HG02610 (cell line): ENCODE data around the gene GATAD1.
"Not testable (repeated sequence)": the region's sequence is repeated elsewhere in the genome, so short reads cannot be mapped to it uniquely, and the experiment has no call there.

ENCODE experiments used
- ATAC-seq: cut with Tn5 transposase; IDR thresholded peaks from one replicate; pipeline ENCODE4 v1.9.1; 2021; ENCODE audit warnings: mild to moderate bottlenecking, moderate library complexity; ENCODE audit not compliant: unreplicated experiment

The GATAD1 gene, protein sequence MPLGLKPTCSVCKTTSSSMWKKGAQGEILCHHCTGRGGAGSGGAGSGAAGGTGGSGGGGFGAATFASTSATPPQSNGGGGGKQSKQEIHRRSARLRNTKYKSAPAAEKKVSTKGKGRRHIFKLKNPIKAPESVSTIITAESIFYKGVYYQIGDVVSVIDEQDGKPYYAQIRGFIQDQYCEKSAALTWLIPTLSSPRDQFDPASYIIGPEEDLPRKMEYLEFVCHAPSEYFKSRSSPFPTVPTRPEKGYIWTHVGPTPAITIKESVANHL

DNA sequence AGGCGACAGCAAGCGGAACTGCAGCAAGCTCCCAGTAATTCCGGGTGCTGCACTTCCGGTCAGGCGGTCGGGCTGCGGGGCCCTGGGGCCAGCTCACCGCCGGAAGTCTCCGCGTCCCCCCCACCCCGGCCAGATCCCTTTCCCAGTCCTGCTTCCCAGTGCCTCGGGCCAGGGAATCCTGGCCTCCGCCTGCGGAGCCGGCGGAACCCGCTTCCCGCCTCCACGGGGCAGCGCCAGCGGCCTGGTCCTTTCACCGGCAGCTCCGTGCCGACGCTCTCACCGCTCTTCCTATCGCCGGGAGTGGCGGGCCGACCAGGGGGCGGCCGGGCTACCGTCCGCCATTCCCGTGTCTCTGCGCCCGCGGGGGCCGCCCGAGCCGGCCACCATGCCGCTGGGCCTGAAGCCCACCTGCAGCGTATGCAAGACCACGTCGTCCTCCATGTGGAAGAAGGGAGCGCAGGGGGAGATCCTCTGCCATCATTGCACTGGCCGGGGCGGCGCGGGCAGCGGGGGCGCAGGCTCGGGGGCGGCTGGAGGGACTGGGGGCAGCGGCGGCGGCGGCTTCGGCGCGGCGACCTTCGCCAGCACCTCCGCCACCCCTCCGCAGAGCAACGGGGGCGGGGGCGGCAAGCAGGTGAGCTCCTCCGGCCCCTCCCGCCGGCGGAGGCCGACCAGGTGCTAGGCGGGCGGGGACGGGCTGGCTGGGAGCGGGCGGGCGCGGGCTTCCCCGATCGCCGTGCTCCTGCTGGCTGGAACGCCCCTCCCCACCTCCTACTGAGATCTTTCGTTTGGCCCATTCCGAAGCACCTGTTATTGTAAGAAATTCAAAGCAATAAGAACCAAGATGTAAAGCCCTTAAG, at the start of gene GATAD1:
GATAD1 (plus strand) TSS at position 138 of the 860 bp plus-strand sequence; CDS start at position 386, 248 bp downstream.
- ATAC-seq = peak; percentile 88

DNA sequence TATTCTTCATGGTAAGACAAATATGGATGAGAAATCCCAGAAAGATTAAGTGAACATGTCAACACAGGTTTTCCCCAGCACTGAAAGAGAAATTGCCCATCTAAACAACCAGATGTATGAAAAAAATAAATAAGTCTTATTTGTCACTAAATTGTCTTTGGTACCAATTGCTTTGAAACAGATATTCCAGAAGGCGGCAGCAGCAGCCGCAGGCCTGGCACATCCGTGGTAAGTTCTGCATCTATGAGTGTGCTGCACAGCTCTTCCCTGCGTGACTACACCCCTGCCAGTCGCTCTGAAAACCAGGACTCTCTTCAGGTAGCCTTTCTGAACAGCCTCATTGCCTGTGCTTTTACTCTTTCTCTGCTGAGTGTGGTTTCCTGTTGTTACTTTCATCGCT, 49.7 kb upstream of the GATAD1 start:
- ATAC-seq = no peak

DNA sequence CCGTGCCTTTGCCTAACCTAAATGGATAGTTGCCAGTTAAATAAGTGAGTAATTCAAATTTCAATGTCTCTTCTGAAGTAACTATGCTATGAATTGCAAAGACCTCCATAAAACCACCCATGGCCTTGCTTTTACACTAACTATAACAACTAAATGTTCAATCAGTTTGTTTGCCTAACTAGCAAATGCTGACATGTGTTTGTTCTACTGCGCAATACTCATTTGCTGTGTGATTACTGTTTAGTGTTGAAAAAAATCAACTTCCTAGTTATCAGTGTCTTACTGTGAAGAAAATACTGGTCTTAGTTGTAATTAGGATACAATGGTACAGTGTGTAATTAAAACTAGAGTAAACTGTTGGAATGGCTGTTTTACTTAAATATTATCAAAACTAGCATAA, 47.3 kb upstream of the GATAD1 start:
- no peak for ATAC-seq

DNA sequence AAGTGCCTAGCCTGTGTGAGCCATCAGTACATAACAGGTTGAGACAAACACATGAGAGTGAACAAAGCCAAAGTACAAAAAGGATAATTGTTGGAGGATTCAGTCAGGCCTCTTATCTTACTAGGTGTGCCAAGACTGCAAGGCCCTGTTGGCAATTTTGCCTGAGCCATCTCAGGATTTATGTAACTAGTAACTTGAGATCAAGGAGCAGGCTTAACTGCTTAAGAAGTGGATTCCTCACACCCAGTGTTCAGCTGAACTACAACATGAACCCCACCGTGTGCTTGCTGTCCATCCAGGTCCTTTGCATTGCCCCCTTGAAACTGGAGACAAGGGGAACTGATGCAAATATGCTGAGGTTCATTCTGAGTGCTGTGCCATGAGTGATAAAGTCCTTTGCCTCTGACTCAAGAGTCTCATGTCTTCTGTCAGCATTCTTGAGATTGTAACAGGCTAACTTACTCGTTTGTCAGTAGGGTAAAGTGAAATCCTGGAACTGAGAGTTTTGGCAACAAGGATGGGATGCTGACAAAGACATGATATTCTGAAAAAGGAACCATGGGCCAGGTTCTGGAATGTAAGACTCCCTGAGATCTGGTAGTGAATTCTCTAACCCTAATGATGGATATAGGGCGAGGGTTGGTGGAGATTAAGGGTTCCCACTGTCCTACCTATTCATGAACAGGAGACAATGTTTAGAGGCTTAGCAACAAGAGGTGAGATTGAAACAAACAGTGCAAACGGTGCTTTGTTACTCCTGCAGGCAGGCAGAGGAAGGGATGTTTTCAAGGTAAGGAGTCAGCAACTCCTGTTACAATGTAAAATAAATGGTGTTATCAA, 44.1 kb upstream of the GATAD1 start:
- ATAC-seq = no peak

DNA sequence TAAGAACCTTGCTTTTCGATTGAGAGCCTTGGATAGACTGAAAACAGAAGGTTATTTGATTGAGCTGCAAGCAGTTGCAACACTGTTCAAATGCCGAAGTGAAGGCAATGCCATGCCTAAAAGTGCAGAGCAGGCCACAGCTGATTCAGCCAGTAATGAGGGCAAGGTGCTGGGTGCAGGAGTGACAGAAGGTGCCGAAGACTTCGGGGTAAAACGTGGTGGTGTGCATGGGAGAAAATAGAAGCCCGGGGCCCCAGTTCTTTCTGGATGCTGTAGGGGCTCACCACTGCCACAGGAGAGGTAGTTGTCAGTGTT, 43.6 kb upstream of the GATAD1 start:
- ATAC-seq = no peak

DNA sequence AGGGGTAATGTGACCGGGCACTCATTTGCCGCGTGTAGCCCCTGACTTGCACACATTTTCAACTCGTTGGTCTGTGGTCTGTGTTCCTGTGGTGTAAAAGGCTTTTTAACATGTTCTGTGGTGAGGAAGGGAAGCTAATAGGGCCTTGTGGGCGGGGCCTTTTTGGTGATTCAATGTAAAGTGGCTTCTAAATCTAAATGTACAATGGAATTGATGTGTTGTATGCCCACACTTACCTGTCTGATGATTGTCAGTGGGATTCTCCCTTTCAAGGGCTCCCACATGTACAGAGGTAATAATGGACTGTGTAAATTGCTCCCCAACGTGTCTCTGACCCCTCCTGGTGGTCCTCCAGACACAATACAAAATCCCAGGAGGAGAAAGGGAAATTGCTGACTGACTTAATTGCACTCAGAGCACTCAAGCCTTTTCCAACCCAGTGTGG, 43.1 kb upstream of the GATAD1 start:
- no peak for ATAC-seq

DNA sequence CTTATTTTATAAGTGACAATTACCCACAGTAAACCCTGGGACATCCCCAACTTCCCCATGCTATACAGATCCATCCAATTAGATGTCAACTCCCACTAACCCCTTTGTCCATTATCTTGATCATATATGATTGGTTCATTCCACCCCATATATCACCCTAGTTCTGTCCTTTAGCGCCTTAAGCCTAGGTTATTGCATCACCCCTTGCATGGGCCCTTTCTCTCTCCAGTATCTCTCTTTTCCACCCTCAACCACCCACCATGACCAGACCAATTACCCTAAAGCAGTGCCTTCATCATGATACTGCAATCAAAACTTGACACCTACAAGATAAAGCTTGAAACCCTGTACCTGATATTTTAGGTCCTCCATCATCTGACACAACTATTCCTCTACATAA, 37.9 kb upstream of the GATAD1 start:
- no peak for ATAC-seq

DNA sequence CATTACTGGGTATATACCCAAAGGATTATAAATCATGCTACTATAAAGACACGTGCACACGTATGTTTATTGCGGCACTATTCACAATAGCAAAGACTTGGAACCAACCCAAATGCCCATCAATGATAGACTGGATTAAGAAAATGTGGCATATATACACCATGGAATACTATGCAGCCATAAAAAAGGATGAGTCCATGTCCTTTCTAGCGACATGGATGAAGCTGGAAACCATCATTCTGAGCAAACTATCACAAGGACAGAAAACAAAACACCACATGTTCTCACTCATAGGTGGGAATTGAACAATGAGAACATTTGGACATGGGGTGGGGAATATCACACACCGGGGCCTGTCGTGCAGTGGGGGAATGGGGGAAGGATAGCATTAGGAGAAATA, 37.1 kb upstream of the GATAD1 start:
- not testable (repeated sequence) for ATAC-seq

DNA sequence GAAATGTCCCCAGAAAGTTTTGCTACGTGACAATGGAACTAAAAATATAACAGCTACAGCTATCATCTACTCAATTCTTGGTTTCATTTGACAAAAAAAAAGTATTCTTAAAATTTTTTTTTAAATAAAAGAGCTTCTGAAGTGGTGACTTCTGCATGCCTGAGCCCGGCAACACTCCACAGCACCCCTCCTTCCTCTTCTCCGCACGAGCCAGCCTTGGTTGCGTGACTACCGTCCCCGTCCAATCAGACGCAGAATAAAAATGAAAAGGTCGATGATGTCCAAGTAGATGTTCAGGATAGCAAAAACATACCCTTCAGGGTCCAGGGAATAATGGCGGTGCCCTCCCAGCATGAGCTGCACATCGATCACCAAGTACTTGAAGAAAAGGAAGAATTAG, 34.5 kb upstream of the GATAD1 start:
- ATAC-seq = no peak

DNA sequence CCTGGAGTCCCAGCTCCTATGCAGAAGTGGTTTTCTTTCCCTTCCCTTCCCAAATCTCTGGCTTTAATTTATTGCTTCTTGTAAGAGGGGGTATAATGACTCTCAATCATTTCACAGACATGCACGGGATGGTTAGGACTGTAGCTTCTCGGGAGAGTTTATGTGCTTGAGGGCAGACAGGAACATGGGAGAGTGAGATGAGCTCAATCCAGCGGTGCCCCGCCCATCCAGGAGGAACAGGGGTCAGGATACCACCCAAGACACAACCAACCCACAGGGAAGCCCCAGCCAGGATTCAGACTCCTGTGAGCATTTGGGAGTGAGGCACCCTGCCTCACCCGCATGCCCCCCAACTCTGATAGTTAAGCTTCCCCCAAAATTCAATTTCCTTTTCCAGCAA, 33.7 kb upstream of the GATAD1 start:
- ATAC-seq = no peak

DNA sequence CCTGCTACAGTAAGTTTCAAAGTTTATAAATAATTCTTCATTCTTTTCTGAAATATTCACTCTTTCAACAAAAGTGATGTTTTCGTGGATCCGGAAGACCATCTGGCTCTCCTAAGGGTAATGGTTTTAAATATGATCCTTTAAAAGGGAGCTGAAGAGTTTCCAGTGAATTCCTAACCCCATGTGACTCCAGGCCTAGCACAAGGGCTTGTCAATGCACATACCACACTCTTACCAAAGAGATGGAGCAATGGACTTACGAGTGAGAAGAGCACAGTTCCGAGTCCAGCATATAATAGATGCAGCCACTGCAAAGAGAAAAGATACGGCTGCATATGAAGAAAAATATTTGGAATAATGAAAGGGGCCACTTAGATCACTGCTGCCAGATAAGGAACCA, 32.1 kb upstream of the GATAD1 start:
- ATAC-seq = no peak

DNA sequence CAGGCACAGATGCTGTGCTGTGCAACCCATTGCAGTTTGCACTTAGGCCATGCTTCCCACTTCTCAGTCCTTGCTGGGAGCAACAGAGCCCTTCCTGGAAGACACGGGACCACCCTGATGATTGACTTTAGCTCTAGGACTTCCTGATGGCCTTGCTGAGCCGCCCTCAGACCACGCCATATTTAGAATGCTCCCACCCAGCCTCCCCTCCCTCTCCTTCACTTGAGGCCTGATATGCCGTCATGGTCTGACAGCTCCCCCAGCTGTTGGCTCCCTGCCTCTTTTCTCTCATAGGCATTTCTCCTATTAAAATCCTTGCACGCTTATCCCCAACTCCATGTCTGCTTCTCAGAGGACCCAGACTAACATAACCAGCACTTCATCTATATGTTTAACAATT, 29.4 kb upstream of the GATAD1 start:
- no peak for ATAC-seq

DNA sequence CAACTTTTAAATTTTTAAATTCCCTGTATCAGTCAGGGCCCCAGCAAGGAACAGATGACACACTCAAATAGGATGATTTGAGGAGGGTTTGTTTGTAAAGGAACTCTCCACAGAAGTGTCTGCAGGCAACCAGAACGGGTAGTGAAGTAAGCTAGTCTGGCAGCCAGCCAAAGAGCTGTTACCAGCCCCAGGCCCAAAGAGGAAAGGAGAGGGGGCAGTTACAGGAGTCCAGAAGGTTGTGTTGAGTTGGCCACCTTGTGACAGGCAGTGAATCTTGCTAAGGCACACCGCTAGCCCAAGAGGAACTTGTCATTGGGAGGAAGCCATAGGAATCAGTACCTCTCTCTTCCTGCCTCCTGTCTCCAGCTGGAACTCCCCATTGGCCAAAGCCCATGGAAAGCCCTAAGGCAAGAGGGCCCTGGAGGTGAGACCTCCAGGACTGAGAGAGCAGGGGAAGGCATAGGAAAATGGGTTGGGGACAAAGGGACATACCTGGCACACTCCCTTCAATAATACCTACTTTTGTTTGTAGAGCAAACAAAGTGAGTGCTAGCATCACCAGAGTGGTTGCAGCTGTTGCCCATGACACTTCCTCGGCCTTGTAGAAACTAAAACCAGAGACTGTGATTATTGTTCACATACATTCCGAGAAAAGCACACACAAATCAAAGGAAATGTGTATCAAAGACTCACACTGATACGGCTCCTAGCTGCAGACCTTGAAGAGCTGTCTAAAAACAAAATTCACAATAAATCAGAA, 25.4 kb upstream of the GATAD1 start:
- no peak for ATAC-seq

DNA sequence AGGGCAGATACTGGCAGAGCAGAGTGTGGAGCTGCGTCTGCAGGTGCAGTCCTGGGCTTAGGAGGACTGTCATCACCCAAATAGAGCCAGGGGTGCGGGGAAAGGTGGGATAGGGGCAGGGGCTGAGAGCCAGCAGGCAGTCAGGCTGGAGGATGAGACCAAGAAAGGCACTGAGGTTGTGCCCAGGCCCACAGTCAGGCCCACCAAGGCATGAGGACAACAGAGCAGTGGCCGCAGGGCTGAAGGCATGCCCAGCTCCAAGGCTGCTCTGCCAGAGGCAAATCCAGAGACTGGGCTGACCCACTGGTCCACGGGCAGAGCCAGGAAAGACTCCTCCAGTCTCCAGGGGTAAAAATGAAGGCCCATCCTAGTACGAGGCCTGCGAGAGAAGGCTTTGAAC, 24.4 kb upstream of the GATAD1 start:
- ATAC-seq = no peak

DNA sequence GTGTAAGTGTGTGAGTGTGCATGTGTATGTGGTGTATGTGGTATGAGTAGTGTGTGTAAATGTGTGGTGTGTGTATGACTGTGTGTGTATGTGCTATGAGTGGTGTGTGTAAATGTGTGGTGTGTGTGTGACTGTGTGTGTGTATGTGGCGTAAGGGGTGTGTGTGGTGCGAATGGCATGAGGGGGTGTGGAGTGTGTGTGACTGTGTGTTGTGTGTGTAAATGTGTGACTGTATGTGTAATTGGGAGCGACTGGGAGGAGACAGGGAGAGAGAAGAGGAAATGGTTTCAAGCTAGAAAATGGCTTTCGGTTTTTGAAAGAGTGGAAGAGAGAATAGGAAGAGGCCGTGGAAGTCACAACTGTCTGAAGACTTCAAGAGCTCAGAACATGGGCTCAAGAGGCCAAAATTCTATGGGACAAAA, 23.6 kb upstream of the GATAD1 start:
- ATAC-seq = no peak

DNA sequence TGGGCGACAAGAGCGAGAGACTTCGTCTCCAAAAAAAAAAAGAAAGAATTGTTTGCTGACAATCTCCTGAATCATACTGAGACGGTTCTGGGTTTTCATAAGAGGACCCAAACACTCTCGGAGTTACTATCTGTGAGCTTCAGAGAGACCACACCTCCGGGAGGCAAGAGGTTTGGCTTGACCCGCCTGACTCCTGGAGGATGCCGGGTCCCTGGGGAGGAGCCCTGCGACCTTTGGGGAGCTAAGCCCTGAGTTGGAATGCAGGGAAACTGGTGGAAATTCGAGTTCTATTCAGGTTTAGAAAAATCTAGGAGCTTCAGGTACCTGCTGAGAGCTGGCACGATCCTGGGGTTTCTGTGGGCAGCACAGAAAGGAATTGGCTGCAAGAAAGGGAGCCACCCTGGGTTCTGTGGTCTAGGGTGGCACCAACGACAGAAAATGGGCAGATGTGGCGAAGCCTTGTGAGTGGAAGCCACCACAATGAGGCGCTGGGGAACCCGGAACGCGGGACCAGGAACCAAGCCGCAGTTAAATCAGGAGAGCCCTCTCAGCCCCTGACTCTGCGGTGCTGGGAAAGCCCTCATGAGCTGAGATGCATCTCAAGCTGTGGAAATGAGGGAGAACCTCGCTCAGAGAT, 21.9 kb upstream of the GATAD1 start:
- no peak for ATAC-seq

DNA sequence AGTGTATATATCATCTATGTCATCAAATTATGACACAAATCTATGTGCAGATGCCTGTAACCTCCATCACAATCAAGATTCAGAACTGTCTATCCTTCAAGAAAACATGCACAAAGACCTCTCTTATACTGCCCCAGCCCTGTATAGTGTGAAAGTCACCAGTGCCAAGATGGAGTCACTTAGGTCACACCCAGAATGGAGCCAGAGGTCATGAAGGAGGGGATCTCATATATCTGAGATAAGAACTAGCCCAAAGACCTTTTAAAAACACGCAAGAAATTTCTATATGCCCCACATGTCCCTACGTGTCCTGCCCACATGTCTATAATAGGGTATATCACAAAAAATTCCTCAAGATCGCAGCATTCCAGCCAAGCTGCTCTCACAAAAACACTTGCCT, 20.1 kb upstream of the GATAD1 start:
- no peak for ATAC-seq

DNA sequence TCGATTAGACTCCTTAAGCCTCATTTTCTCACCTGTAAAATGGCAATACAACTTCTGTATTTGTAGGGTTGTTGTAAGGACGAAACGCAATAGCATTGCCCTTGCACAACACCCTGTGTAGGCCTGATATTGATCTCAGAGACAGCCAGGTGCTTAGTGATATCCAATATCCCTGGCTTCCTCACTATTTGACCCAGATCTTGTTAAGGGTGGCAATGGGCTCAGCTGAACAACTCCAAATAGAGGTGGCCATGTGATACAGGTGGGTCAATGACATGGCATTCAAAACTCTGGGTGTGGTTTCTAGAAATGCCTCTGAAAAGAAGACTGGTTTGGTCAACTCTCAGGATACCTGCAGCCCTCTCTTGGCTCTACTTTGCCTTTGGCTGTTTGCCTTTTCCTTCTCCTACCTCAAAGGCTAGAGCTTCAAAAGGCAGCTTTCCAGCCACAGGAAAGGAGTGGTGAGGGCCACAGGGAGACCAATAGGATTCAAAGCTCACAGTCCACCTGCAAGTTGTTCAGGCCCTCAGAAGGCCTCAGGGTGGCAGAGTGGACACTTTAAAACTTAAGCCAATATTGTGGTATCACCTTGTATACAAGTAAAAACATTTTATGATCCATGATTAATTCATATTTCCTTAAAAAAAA, 14.9 kb upstream of the GATAD1 start:
- ATAC-seq = no peak

DNA sequence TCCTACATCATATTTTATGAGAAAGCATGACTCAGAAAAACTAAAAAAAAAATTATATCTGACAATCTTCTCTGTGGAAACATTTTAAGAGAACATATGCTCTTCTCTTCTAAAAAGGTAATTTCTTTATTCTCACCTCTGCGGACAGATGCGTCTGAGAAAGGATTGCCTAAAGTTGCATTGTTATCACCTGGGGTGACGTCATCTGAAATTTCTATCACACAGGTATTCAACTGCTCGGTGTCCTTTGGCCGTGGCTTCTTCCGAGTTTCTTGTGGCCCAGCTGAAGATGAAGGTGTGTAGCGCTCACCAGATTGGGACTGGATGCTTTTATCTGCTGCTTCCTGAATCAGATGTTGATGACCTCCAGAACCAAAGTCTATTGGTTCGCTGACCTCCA, 14.3 kb upstream of the GATAD1 start:
- ATAC-seq = no peak

DNA sequence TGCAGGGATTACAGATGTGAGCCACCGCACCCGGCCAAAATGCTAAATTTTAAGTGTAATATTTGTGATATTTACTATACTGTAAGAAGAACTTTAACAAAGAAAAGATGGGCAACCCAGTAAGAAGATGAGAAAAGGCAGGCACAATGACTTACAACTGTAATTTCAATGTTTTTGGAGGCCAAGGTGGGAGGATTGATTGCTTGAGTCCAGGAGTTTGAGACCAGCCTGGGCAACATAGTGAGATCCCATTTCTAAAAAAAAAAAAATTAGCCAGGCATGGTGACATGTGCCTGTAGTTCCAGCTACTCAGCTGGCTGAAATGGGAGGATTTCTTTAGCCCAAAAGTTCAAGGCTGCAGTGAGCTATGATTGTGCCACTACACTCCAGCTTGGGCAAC, 11.7 kb upstream of the GATAD1 start:
- no peak for ATAC-seq
